Stimulated activated effector memory CD8-positive, alpha-beta T cell treated with anti-CD3 and anti-CD28 coated beads, Interleukin-12 subunit alpha, Interleukin-12 subunit beta, amount 100 ng/mL, for 72 hours (primary cell): ENCODE data around the gene SNX27.

Source experiments
- ATAC-seq: fragments of 150-1000 bp; cut with Tn5 transposase; 2 replicates; pipeline ENCODE4 v1.10.0; 2021
- DNase-seq, 2 donors: peaks; one replicate each; pipeline ENCODE4 v3.0.0; 2021 to 2022; ENCODE audit warnings: low spot score in 2 of 2
- H3K27ac Mint-ChIP-seq: one replicate; pipeline ENCODE4 v1.8.0; 2022; ENCODE audit warnings: mild to moderate bottlenecking, mixed read lengths
- H3K36me3 Mint-ChIP-seq: one replicate; pipeline ENCODE4 v1.8.0; 2022; ENCODE audit warnings: mild to moderate bottlenecking, mixed read lengths
- H3K4me1 Mint-ChIP-seq: one replicate; pipeline ENCODE4 v1.8.0; 2022; ENCODE audit warnings: mixed read lengths
- H3K4me3 Mint-ChIP-seq: one replicate; pipeline ENCODE4 v1.8.0; 2022; ENCODE audit warnings: mild to moderate bottlenecking, mixed read lengths
- H3K9me3 Mint-ChIP-seq: one replicate; pipeline ENCODE4 v1.8.0; 2022; ENCODE audit warnings: mixed read lengths

SNX27 gene

GRCh38 chr1:151702936-151703335 is 91.1 kb downstream of the SNX27 start:
- no peak for DNase-seq
- H3K36me3 Mint-ChIP-seq: peaks cover 17% of the 10 kb centered on the region
- ATAC-seq: no peak
- no peaks in the 10 kb centered on the region for H3K9me3 Mint-ChIP-seq
- H3K4me3 Mint-ChIP-seq: no peak overlapping the region
- peak overlapping the region; percentile 75 for H3K27ac Mint-ChIP-seq
- peaks cover 19% of the 10 kb centered on the region for H3K4me1 Mint-ChIP-seq

- Mint-ChIP-seq H3K9me3 (no peaks in the 10 kb centered on the region), H3K4me3 (no peak overlapping the region), H3K27ac (peak overlapping the region; percentile 75), H3K36me3 (peaks cover 11% of the 10 kb centered on the region), H3K4me1 (peaks cover 19% of the 10 kb centered on the region)
- no peak for ATAC-seq
- no peak for DNase-seq
These were observed 92.0 kb downstream of the SNX27 start for GRCh38 chr1:151703813-151704212.

- peaks cover 19% of the 10 kb centered on the region for H3K4me1 Mint-ChIP-seq
- ATAC-seq (no peak), DNase-seq (no peak)
- no peak overlapping the region for H3K27ac Mint-ChIP-seq
- peaks cover 7% of the 10 kb centered on the region for H3K36me3 Mint-ChIP-seq
- H3K9me3 Mint-ChIP-seq: no peaks in the 10 kb centered on the region
- H3K4me3 Mint-ChIP-seq: no peak overlapping the region
These were observed 92.4 kb downstream of the SNX27 start for GRCh38 chr1:151704246-151704645.

- Mint-ChIP-seq H3K36me3 (no peaks in the 10 kb centered on the region), H3K4me1 (peaks cover 19% of the 10 kb centered on the region), H3K9me3 (no peaks in the 10 kb centered on the region), H3K27ac (no peak overlapping the region), H3K4me3 (no peak overlapping the region)
- DNase-seq (no peak), ATAC-seq (no peak)
These were observed 93.3 kb downstream of the SNX27 start for GRCh38 chr1:151705146-151705545.

- no peaks in the 10 kb centered on the region for H3K9me3 Mint-ChIP-seq
- H3K27ac Mint-ChIP-seq: peak overlapping the region; percentile 32
- DNase-seq: no peak
- no peaks in the 10 kb centered on the region for H3K36me3 Mint-ChIP-seq
- H3K4me3 Mint-ChIP-seq: no peak overlapping the region
- H3K4me1 Mint-ChIP-seq: peaks cover 19% of the 10 kb centered on the region
- ATAC-seq: no peak
These were observed 94.1 kb downstream of the SNX27 start for GRCh38 chr1:151705753-151706463.

- Mint-ChIP-seq H3K27ac (peak overlapping the region; percentile 45), H3K36me3 (no peaks in the 10 kb centered on the region), H3K4me3 (no peak overlapping the region), H3K9me3 (no peaks in the 10 kb centered on the region), H3K4me1 (peaks cover 19% of the 10 kb centered on the region)
- no peak for DNase-seq
- no peak for ATAC-seq
These were observed 94.9 kb downstream of the SNX27 start for GRCh38 chr1:151706464-151707415.

GRCh38 chr1:151707541-151708065 is 95.8 kb downstream of the SNX27 start:
- Mint-ChIP-seq H3K36me3 (no peaks in the 10 kb centered on the region), H3K9me3 (no peaks in the 10 kb centered on the region), H3K4me3 (no peak overlapping the region), H3K27ac (no peak overlapping the region), H3K4me1 (peaks cover 18% of the 10 kb centered on the region)
- ATAC-seq: no peak
- no peak for DNase-seq

GRCh38 chr1:151708891-151709290 is 97.0 kb downstream of the SNX27 start:
- Mint-ChIP-seq H3K27ac (no peak overlapping the region), H3K4me1 (peaks cover 6% of the 10 kb centered on the region), H3K9me3 (no peaks in the 10 kb centered on the region), H3K4me3 (no peak overlapping the region), H3K36me3 (no peaks in the 10 kb centered on the region)
- no peak for ATAC-seq
- no peak for DNase-seq

GRCh38 chr1:151710187-151710840 is 98.5 kb downstream of the SNX27 start:
- H3K4me3 Mint-ChIP-seq: no peak overlapping the region
- no peaks in the 10 kb centered on the region for H3K36me3 Mint-ChIP-seq
- ATAC-seq (no peak), DNase-seq (no peak)
- H3K9me3 Mint-ChIP-seq: no peaks in the 10 kb centered on the region
- peaks cover 6% of the 10 kb centered on the region for H3K4me1 Mint-ChIP-seq
- H3K27ac Mint-ChIP-seq: peak overlapping the region; percentile 65

- Mint-ChIP-seq H3K4me1 (peaks cover 10% of the 10 kb centered on the region), H3K9me3 (no peaks in the 10 kb centered on the region), H3K27ac (no peak overlapping the region), H3K4me3 (no peak overlapping the region), H3K36me3 (no peaks in the 10 kb centered on the region)
- ATAC-seq (no peak), DNase-seq (no peak)
These were observed 99.4 kb downstream of the SNX27 start for GRCh38 chr1:151711044-151711800.

- peaks cover 12% of the 10 kb centered on the region for H3K4me1 Mint-ChIP-seq
These were observed 100.1 kb downstream of the SNX27 start for GRCh38 chr1:151711951-151712350.

GRCh38 chr1:151713044-151713443 is 101.2 kb downstream of the SNX27 start:
- no peak overlapping the region for H3K4me3 Mint-ChIP-seq
- H3K36me3 Mint-ChIP-seq: peaks cover 6% of the 10 kb centered on the region
- no peak for DNase-seq
- H3K27ac Mint-ChIP-seq: no peak overlapping the region
- peaks cover 20% of the 10 kb centered on the region for H3K4me1 Mint-ChIP-seq
- ATAC-seq: no peak
- H3K9me3 Mint-ChIP-seq: no peaks in the 10 kb centered on the region

More at GRCh38 chr1:151711951-151712350, 100.1 kb downstream of the SNX27 start:
- no peaks in the 10 kb centered on the region for H3K9me3 Mint-ChIP-seq
- H3K36me3 Mint-ChIP-seq: peaks cover 3% of the 10 kb centered on the region
- no peak for DNase-seq
- no peak overlapping the region for H3K27ac Mint-ChIP-seq
- no peak for ATAC-seq
- H3K4me3 Mint-ChIP-seq: no peak overlapping the region

GRCh38 chr1:151713874-151714273 is 102.0 kb downstream of the SNX27 start:
- Mint-ChIP-seq H3K9me3 (no peaks in the 10 kb centered on the region), H3K4me3 (no peak overlapping the region), H3K27ac (no peak overlapping the region), H3K36me3 (peaks cover 6% of the 10 kb centered on the region), H3K4me1 (peaks cover 20% of the 10 kb centered on the region)
- no peak for ATAC-seq
- DNase-seq: no peak

- no peaks in the 10 kb centered on the region for H3K9me3 Mint-ChIP-seq
- peaks cover 21% of the 10 kb centered on the region for H3K4me1 Mint-ChIP-seq
- no peak for ATAC-seq
- H3K4me3 Mint-ChIP-seq: no peak overlapping the region
- H3K36me3 Mint-ChIP-seq: peaks cover 6% of the 10 kb centered on the region
- no peak for DNase-seq
- no peak overlapping the region for H3K27ac Mint-ChIP-seq
These were observed 103.2 kb downstream of the SNX27 start for GRCh38 chr1:151714820-151715725.
